GM18508 (cell line): ENCODE results near the gene NAALADL2.
"Not testable (repeated sequence)": the region's sequence is repeated elsewhere in the genome, so short reads cannot be mapped to it uniquely, and the experiment has no call there.

Experiments
- ATAC-seq: cut with Tn5 transposase; IDR thresholded peaks from one replicate; pipeline ENCODE4 v1.9.1; 2021; ENCODE audit warnings: moderate number of reproducible peaks; ENCODE audit not compliant: insufficient read depth, unreplicated experiment

NAALADL2 gene

GRCh38 chr3:175392653-175393052 lies 533.5 kb downstream of the NAALADL2 start:
- no peak for ATAC-seq

GRCh38 chr3:175397372-175397771 lies 538.2 kb downstream of the NAALADL2 start:
- ATAC-seq: no peak

- ATAC-seq: no peak
Observed at GRCh38 chr3:175398676-175399075, 539.5 kb downstream of the NAALADL2 start.

GRCh38 chr3:175399156-175399840 lies 540.2 kb downstream of the NAALADL2 start:
- no peak for ATAC-seq

- no peak for ATAC-seq
Observed at GRCh38 chr3:175404027-175404426, 544.9 kb downstream of the NAALADL2 start.

- no peak for ATAC-seq
Observed at GRCh38 chr3:175404621-175405020, 545.5 kb downstream of the NAALADL2 start.

- ATAC-seq: no peak
Observed at GRCh38 chr3:175410251-175410650, 551.1 kb downstream of the NAALADL2 start.

- no peak for ATAC-seq
Observed at GRCh38 chr3:175411405-175411804, 552.3 kb downstream of the NAALADL2 start.

- no peak for ATAC-seq
Observed at GRCh38 chr3:175411946-175412345, 552.8 kb downstream of the NAALADL2 start.

GRCh38 chr3:175413926-175414325 lies 554.8 kb downstream of the NAALADL2 start:
- no peak for ATAC-seq

- ATAC-seq: no peak
Observed at GRCh38 chr3:175416600-175416999, 557.5 kb downstream of the NAALADL2 start.

- ATAC-seq: no peak
Observed at GRCh38 chr3:175417426-175417825, 558.3 kb downstream of the NAALADL2 start.

GRCh38 chr3:175421902-175422301 lies 562.8 kb downstream of the NAALADL2 start:
- ATAC-seq: no peak

GRCh38 chr3:175422744-175423143 lies 563.6 kb downstream of the NAALADL2 start:
- ATAC-seq: no peak

- ATAC-seq: not testable (repeated sequence)
Observed at GRCh38 chr3:175423848-175424247, 564.7 kb downstream of the NAALADL2 start.

GRCh38 chr3:175426805-175427204 lies 567.7 kb downstream of the NAALADL2 start:
- no peak for ATAC-seq

GRCh38 chr3:175428466-175428865 lies 569.3 kb downstream of the NAALADL2 start:
- no peak for ATAC-seq

- ATAC-seq: no peak
Observed at GRCh38 chr3:175430983-175431773, 572.0 kb downstream of the NAALADL2 start.

- ATAC-seq: no peak
Observed at GRCh38 chr3:175432376-175433025, 573.4 kb downstream of the NAALADL2 start.

- ATAC-seq: no peak
Observed at GRCh38 chr3:175433026-175433674, 574.0 kb downstream of the NAALADL2 start.

- ATAC-seq: no peak
Observed at GRCh38 chr3:175434561-175434960, 575.4 kb downstream of the NAALADL2 start.
